ENCODE measurements around the gene MCEMP1.

DNA sequence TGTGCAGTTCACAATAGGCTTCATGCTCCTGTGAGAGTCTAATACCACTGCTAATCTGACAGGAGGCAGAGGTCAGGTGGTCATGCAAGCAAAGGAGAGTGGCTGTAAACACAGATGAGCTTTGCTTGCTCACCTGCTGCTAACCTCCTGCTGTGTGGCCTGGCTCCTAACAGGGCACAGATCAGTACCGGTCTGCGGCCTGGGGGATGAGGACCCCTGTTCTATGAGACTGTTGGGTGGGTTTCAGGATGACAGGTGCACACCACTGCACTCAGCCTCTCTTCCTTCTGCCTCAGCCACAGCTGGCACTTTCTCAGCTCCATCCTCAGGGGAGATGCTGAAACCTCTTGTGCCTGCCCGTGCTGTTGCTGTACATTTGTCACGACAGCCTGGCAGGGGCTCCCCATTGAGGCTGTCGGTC is 45.4 kb downstream of the MCEMP1 start:
- TF ChIP-seq, protein P1, sequence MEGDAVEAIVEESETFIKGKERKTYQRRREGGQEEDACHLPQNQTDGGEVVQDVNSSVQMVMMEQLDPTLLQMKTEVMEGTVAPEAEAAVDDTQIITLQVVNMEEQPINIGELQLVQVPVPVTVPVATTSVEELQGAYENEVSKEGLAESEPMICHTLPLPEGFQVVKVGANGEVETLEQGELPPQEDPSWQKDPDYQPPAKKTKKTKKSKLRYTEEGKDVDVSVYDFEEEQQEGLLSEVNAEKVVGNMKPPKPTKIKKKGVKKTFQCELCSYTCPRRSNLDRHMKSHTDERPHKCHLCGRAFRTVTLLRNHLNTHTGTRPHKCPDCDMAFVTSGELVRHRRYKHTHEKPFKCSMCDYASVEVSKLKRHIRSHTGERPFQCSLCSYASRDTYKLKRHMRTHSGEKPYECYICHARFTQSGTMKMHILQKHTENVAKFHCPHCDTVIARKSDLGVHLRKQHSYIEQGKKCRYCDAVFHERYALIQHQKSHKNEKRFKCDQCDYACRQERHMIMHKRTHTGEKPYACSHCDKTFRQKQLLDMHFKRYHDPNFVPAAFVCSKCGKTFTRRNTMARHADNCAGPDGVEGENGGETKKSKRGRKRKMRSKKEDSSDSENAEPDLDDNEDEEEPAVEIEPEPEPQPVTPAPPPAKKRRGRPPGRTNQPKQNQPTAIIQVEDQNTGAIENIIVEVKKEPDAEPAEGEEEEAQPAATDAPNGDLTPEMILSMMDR (conservative IDR thresholded peaks at IDR 0.05; ENCODE audit: low read depth, low read length): no peak
- TF ChIP-seq, protein P2, sequence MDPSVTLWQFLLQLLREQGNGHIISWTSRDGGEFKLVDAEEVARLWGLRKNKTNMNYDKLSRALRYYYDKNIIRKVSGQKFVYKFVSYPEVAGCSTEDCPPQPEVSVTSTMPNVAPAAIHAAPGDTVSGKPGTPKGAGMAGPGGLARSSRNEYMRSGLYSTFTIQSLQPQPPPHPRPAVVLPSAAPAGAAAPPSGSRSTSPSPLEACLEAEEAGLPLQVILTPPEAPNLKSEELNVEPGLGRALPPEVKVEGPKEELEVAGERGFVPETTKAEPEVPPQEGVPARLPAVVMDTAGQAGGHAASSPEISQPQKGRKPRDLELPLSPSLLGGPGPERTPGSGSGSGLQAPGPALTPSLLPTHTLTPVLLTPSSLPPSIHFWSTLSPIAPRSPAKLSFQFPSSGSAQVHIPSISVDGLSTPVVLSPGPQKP (IDR thresholded peaks at IDR 0.05; ENCODE audit: borderline replicate concordance, low read depth, low read length): no peak
- TF ChIP-seq, protein P3, sequence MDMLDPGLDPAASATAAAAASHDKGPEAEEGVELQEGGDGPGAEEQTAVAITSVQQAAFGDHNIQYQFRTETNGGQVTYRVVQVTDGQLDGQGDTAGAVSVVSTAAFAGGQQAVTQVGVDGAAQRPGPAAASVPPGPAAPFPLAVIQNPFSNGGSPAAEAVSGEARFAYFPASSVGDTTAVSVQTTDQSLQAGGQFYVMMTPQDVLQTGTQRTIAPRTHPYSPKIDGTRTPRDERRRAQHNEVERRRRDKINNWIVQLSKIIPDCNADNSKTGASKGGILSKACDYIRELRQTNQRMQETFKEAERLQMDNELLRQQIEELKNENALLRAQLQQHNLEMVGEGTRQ (IDR thresholded peaks at IDR 0.05; ENCODE audit: low read depth, low read length): no peak
- TF ChIP-seq NFE2L2 (IDR thresholded peaks at IDR 0.05; ENCODE audit: low read depth, low read length): no peak
- no peak for TF ChIP-seq MXI1 (IDR thresholded peaks at IDR 0.05; ENCODE audit: borderline replicate concordance, low read depth, low read length)
- TF ChIP-seq SMC3 (IDR thresholded peaks at IDR 0.05; ENCODE audit: low read depth, low read length): no peak
- TF ChIP-seq POLR2A (IDR thresholded peaks at IDR 0.05; ENCODE audit: low read depth, low read length): no peak
- no peak for TF ChIP-seq RAD21 (IDR thresholded peaks at IDR 0.05; ENCODE audit: low read length)
- TF ChIP-seq CEBPB (IDR thresholded peaks at IDR 0.05; ENCODE audit: low read depth, low read length): no peak
- no peak for TF ChIP-seq MAZ (IDR thresholded peaks at IDR 0.05; ENCODE audit: borderline replicate concordance, low read depth, low read length)
- no peak for TF ChIP-seq BHLHE40 (IDR thresholded peaks at IDR 0.05; ENCODE audit: low read depth, low read length)
- TF ChIP-seq FOS (IDR thresholded peaks at IDR 0.05; ENCODE audit: low read depth, low read length): no peak

All from IMR-90 (cell line).